Fibroblast of lung (primary cell): ENCODE results near the gene UPB1. TPM values are rescaled to one million over a fixed set of nuclear protein-coding genes. Genes with fewer than 3 reads are reported as not detected.

ENCODE experiments used
- DNase-seq, 2 donors: peaks; one replicate each; pipeline versions ENCODE4 v3.0.0 to v3.0.0-alpha.2; 2010; ENCODE audit warnings: low read depth in 2 of 2
- H2AFZ ChIP-seq: 2 replicates; pipeline ENCODE4 v1.5.1; 2012; ENCODE audit warnings: low read length, control low read depth, inconsistent platforms
- H3K27ac ChIP-seq: 2 replicates; pipeline ENCODE4 v1.5.1; 2011; ENCODE audit warnings: low read length, control low read depth; ENCODE audit not compliant: insufficient read depth
- H3K27me3 ChIP-seq: 2 replicates; pipeline ENCODE4 v1.5.1; 2011; ENCODE audit warnings: mild to moderate bottlenecking, low read length; ENCODE audit not compliant: control insufficient read depth, insufficient read depth
- H3K36me3 ChIP-seq: 2 replicates; pipeline ENCODE4 v1.5.1; 2011; ENCODE audit warnings: low read length; ENCODE audit not compliant: control insufficient read depth, insufficient read depth
- H3K4me1 ChIP-seq: 2 replicates; pipeline ENCODE4 v1.5.1; 2011; ENCODE audit warnings: low read length; ENCODE audit not compliant: control insufficient read depth, insufficient read depth; ENCODE audit errors: extremely low read depth
- H3K4me2 ChIP-seq: 2 replicates; pipeline ENCODE4 v1.5.1; 2011; ENCODE audit warnings: low read length, control low read depth; ENCODE audit not compliant: insufficient read depth; ENCODE audit errors: extremely low read depth
- H3K4me3 ChIP-seq, 4 experiments: fragments of 200-600 bp in 1 of 4; sonication (generic) in 1 of 4; replicated peaks in 1 of 4; 2 replicates each; pipeline ENCODE4 v1.5.1; 2011 to 2016; ENCODE audit warnings: low read length in 4 of 4, low read depth in 3 of 4, mild to moderate bottlenecking in 3 of 4, control low read depth in 2 of 4, inconsistent platforms in 1 of 4, mixed read lengths in 1 of 4; ENCODE audit not compliant: insufficient read depth in 1 of 4; ENCODE audit errors: control extremely low read depth in 1 of 4
- H3K79me2 ChIP-seq: 2 replicates; pipeline ENCODE4 v1.5.1; 2012; ENCODE audit warnings: mild to moderate bottlenecking, low read length, inconsistent platforms; ENCODE audit not compliant: control insufficient read depth, insufficient read depth
- H3K9ac ChIP-seq: 2 replicates; pipeline ENCODE4 v1.5.1; 2011; ENCODE audit warnings: mild to moderate bottlenecking, low read length, control low read depth; ENCODE audit not compliant: insufficient read depth
- H3K9me3 ChIP-seq: 2 replicates; pipeline ENCODE4 v1.5.1; 2012; ENCODE audit warnings: low read depth, low read length; ENCODE audit not compliant: control insufficient read depth, insufficient read depth
- H4K20me1 ChIP-seq: 2 replicates; pipeline ENCODE4 v1.5.1; 2011; ENCODE audit warnings: low read length; ENCODE audit not compliant: control insufficient read depth, insufficient read depth; ENCODE audit errors: extremely low read depth
- CTCF ChIP-seq, 2 donors: IDR thresholded peaks in 1 of 2; conservative IDR thresholded peaks in 1 of 2; 1 replicate in 1 of 2; 2 replicates in 1 of 2; pipeline ENCODE4 v1.5.1; 2011 to 2012; ENCODE audit warnings: low read length in 2 of 2, control low read depth in 1 of 2, inconsistent platforms in 1 of 2, low read depth in 1 of 2, mild to moderate bottlenecking in 1 of 2
- EZH2 ChIP-seq: IDR thresholded peaks from 2 replicates; pipeline ENCODE4 v1.5.1; 2012; ENCODE audit warnings: low read length, control low read depth, mild to moderate bottlenecking; ENCODE audit errors: missing control alignments
- polyA minus RNA-seq: library from RNA; depleted of rRNA, polyadenylated mRNA; stranded (reverse); fragments of >200 nt; gene quantifications from 2 replicates; pipeline ENCODE4 v1.2.3, GENCODE V29; 2011; ENCODE audit warnings: low replicate concordance
- polyA plus RNA-seq, 2 donors: library from polyadenylated mRNA; depleted of rRNA in 1 of 2; stranded (reverse) in 1 of 2; unstranded in 1 of 2; fragments of >200 nt; gene quantifications; 2 replicates each; pipeline ENCODE4 v1.2.1, GENCODE V29; 2011 to 2012; ENCODE audit warnings: missing spikeins in 1 of 2
- total RNA-seq: library from RNA; depleted of rRNA; stranded (reverse); fragments of >200 nt; gene quantifications from 2 replicates; pipeline ENCODE4 v1.2.1, GENCODE V29; 2014

The UPB1 gene
- total RNA-seq, result under 0.01 TPM in 1 of 2 replicates, not detected in the other
- 0.05 TPM in 1 of 2 replicates, not detected in the other for polyA plus RNA-seq
- polyA plus RNA-seq (2012), result not detected in 2 replicates
- polyA minus RNA-seq, result not detected in 2 replicates

DNA sequence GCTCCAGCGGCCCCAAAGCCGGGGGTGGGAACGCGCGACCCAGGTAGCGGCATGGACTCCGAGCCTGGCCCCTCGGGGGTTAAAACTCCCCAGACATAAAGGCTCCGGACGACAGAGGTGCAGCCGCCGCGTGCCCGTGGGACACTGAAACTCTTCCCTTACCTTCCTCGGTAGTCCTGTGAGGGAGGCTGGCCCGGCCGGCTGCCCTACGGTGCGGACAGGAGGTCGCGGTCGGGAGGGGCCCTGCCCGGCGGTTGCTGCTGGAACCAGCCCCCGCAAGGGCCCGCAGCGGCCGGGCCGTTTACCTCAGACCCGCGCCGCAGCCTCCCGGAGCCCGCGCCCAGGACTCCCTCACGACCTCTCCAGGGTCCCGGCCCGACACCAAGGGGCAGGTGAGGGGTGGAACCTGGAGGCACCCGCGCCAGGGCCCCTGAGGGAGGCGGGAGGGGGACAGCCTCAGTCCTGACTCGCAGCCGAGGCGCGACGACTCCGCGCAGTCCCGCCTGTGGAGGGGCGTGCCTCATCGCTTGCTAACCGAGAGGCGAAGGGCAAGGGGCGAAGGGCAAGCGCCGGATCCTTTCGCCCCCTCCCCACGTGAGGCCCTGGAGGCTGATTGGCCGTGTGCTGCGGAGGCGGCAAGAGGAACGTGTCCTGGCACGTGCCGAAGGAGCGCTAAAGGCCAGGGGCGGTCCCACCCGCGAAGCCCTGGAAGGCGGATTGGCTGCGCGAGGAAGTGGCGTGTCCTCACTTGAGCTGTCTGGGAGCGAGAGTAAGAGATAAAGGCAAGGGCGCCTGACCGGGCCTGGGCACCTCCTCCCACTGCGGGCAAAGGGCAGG, at the start of gene UPB1:
TSS of gene UPB1 (plus strand) at position 805 of the 837 bp plus-strand sequence. CDS start 72 bp downstream, outside the sequence.
- Histone ChIP-seq H4K20me1 (no peaks in the 10 kb centered on the region), H3K36me3 (no peaks in the 10 kb centered on the region), H3K27me3 (peaks cover 29% of the 10 kb centered on the region), H3K79me2 (no peaks in the 10 kb centered on the region), H2AFZ (no peak within 1 kb of the TSS), H3K27ac (no peak within 1 kb of the TSS), H3K9ac (no peak within 1 kb of the TSS), H3K9me3 (no peaks in the 10 kb centered on the region), H3K4me2 (no peak within 1 kb of the TSS), H3K4me3 (peak within 1 kb of the TSS in 1 of 4 experiments; percentile 10), H3K4me1 (no peaks in the 10 kb centered on the region)
- no peak for DNase-seq
- TF ChIP-seq CTCF (conservative IDR thresholded peaks at IDR 0.05 in 1 of 2, IDR thresholded peaks at IDR 0.05 in 1 of 2; ENCODE audit: low read depth in 1 of 2, low read length in 2 of 2) (no peak), EZH2 (peak; percentile 73)

DNA sequence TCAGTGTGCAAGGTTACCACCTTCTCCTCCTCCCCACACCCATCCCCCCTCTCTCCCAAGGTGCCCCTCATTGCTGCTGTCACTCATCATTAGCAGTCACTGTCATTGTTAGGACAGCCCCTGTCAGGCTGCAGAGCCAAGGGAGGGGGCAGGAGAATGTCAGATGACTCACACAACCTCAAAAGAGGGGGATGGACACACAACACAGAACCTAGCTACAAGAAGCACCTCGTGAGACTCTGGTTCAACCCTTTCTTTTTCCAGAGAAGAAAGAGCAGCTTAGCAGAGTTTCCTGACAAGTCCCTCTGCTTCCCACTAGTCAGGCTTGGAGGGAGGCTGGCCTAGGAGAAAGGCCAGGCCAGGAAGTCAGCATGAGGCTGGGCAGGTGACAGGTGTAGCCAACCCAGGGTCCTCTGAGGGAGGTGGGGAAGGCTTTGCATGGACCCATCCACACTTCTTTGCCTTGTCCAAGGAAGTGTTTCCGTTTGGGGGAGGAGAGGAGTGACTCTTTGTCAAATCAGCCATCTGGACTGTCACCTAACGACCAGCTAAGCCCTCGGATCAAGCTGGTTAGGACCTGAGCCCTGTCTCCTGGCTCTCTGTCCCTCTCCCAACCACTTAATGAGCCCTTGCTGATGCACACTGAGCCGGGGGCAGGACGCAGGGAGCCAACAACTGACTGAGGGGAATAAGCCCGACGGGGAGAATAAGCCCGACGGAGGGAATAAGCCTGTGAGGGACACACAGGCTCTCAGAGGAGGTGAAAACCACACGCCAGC, 49.5 kb upstream of the UPB1 start:
- H3K36me3 ChIP-seq, result no peaks in the 10 kb centered on the region
- H3K79me2 ChIP-seq, result no peaks in the 10 kb centered on the region
- no peak overlapping the region for H3K4me3 ChIP-seq
- H3K9ac ChIP-seq, result no peak overlapping the region
- no peaks in the 10 kb centered on the region for H4K20me1 ChIP-seq
- H3K27ac ChIP-seq, result no peak overlapping the region
- no peak overlapping the region for H2AFZ ChIP-seq
- H3K4me2 ChIP-seq, result no peak overlapping the region
- no peak for TF ChIP-seq CTCF (conservative IDR thresholded peaks at IDR 0.05 in 1 of 2, IDR thresholded peaks at IDR 0.05 in 1 of 2; ENCODE audit: low read depth in 1 of 2, low read length in 2 of 2)
- TF ChIP-seq EZH2, result no peak
- H3K4me1 ChIP-seq, result peaks cover 3% of the 10 kb centered on the region
- H3K27me3 ChIP-seq, result peaks cover 5% of the 10 kb centered on the region
- no peak for DNase-seq
- H3K9me3 ChIP-seq, result no peaks in the 10 kb centered on the region

DNA sequence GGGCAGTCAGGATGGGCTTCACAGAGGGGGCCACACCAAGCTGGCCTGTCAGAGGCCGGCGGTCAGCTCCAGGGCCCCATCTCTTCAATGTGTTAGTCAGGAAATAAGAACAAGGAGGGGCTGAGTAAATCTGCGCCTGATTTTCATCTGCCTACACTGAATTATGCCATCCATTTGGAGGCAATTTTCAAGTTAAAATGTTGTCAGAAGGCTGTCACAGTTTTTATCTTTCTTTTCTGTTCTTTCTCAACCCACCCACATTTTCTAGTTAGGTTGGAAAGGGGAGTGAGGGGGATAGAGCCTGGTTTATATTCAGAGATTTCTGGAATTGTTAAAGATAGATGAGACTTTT, 48.9 kb upstream of the UPB1 start:
- Histone ChIP-seq H3K36me3 (no peaks in the 10 kb centered on the region), H3K4me3 (no peak overlapping the region), H3K27me3 (peaks cover 5% of the 10 kb centered on the region), H3K27ac (no peak overlapping the region), H3K9ac (no peak overlapping the region), H3K4me1 (peaks cover 3% of the 10 kb centered on the region), H3K9me3 (no peaks in the 10 kb centered on the region), H2AFZ (no peak overlapping the region), H4K20me1 (no peaks in the 10 kb centered on the region), H3K4me2 (no peak overlapping the region), H3K79me2 (no peaks in the 10 kb centered on the region)
- no peak for TF ChIP-seq CTCF (conservative IDR thresholded peaks at IDR 0.05 in 1 of 2, IDR thresholded peaks at IDR 0.05 in 1 of 2; ENCODE audit: low read depth in 1 of 2, low read length in 2 of 2)
- no peak for TF ChIP-seq EZH2
- DNase-seq, result no peak
